SH-SY5Y (cell line): ENCODE measurements around the gene FGL2.

Experiments used
- GATA2 ChIP-seq: IDR thresholded peaks from 2 replicates; pipeline ENCODE4 v1.6.1; 2011; ENCODE audit warnings: mild to moderate bottlenecking, low read depth, low read length
- GATA3 ChIP-seq: IDR thresholded peaks from 2 replicates; pipeline ENCODE4 v1.6.1; 2011; ENCODE audit warnings: low read depth, mild to moderate bottlenecking, low read length, moderate library complexity

The FGL2 gene

GRCh38 chr7:77223261-77223660 lies 23.6 kb upstream of the FGL2 start:
- TF ChIP-seq GATA3 (no peak), GATA2 (no peak)

GRCh38 chr7:77222819-77223218 lies 23.2 kb upstream of the FGL2 start:
- TF ChIP-seq GATA2, result no peak
- no peak for TF ChIP-seq GATA3

DNA sequence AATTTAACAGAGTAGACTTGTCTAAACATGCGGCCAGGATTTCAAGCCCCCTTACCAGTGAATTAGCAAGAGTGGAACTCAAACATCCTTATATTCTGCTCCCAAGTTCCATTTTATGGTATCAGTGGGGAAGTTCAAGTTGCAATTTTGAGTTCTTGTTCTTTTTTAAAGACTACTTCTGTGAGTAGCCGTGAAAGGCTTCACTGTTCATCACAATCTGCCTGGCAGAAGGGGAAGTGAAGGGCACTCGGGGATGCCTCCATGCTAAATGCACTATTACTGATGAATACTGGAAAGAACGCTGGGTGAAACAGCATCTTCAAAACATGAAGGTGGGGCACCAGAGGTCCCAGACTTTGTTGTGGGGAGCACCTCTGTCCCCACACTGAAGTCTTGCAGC lies 22.4 kb upstream of the FGL2 start:
- TF ChIP-seq GATA3 (no peak), GATA2 (no peak)

- TF ChIP-seq GATA3 (no peak), GATA2 (no peak)
Observed at GRCh38 chr7:77217474-77218185, 18.0 kb upstream of the FGL2 start.

- TF ChIP-seq GATA2 (no peak), GATA3 (no peak)
Observed at GRCh38 chr7:77216181-77216845, 16.7 kb upstream of the FGL2 start.

DNA sequence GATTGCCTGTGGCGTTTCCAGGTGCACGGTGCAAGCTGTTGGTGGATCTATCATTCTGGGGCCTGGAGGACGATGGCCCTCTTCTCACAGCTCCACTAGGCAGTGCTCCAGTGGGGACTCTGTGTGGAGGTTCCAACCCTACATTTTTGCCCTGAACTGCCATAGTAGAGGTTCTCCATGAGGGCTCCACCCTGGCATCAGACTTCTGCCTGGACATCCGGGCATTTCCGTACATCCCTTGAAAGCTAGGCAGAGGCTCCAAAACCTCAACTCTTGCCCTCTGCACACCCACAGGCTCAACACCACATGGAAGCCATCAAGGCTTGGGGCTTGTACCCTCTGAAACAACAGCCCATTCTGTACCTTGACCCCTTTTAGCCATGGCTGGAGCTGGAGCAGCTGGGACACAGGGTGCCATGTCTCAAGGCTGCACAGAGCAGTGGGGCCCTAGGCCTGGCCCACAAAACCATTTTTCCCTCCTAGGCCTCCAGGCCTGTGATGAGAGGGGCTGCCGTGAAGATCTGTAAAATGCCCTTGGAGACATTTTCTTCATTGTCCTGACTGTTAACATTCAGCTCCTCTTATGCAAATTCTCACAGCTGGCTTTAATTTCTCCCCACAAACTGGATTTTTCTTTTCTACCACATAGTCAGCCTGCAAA lies 10.0 kb upstream of the FGL2 start:
- TF ChIP-seq GATA3, result no peak
- TF ChIP-seq GATA2, result no peak

- no peak for TF ChIP-seq GATA3
- no peak for TF ChIP-seq GATA2
Observed at GRCh38 chr7:77208416-77208815, 8.8 kb upstream of the FGL2 start.

- TF ChIP-seq GATA3 (no peak), GATA2 (no peak)
Observed at GRCh38 chr7:77205706-77206105, 6.1 kb upstream of the FGL2 start.

- TF ChIP-seq GATA3 (no peak), GATA2 (no peak)
Observed at GRCh38 chr7:77202481-77202976, 2.9 kb upstream of the FGL2 start.

DNA sequence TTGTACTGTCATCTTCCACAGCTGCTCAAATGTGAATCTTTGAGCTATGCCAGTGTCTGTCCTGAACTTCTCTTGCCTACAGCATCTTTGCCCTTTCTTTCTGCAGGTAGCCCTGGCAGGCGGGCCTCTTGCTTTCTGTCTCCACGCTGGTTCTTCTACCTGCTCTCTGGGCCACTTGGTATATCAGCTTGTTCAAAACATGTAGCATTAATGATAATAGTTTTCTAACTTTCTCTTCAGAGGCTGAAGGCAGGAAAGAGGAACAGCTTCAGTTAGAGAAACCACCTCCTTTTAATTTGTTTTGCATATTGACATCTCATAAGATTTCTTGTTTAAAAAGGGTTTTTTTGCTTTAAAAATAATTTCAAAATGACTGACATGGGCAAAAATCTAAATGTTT lies 923 bp upstream of the FGL2 start:
- TF ChIP-seq GATA2 (no peak), GATA3 (no peak)

DNA sequence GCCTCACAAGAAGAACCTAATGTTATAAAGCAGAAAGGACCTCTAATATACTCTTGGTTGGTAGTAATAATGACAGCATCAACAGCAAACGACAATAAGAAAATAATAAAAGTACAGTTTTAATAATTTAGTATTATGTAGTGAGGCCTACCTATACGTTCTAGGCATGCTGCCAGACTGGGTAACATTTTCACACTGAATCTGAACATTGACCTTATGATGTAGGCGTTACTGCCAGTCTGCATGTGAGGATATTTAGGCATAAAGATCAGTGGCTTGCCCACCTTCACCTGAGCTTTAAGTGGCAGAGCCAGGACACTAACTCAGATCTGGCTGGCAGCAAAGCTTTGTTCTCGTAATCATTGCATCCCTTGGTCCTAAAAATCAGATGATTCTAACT lies 2.5 kb downstream of the FGL2 start:
- TF ChIP-seq GATA2, result no peak
- no peak for TF ChIP-seq GATA3

GRCh38 chr7:77188731-77189437 lies 10.7 kb downstream of the FGL2 start:
- TF ChIP-seq GATA2 (no peak), GATA3 (no peak)

DNA sequence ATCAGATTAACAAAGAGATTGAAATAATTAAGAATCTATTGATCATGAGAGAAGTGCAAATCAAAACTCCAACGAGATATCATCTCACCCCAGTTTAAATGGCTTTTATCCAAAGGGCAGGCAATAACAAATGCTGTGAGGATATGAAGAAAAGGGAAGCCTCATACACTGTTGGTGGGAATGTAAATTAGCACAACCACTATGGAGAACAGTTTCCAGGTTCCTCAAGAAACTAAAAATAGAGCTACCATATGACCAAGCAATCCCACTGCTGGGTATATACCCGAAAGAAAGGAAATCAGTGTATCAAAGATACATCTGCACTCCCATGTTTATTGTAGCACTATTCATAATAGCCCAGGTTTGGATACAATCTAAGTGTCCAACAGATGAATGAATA lies 13.8 kb downstream of the FGL2 start:
- no peak for TF ChIP-seq GATA3
- TF ChIP-seq GATA2, result no peak

DNA sequence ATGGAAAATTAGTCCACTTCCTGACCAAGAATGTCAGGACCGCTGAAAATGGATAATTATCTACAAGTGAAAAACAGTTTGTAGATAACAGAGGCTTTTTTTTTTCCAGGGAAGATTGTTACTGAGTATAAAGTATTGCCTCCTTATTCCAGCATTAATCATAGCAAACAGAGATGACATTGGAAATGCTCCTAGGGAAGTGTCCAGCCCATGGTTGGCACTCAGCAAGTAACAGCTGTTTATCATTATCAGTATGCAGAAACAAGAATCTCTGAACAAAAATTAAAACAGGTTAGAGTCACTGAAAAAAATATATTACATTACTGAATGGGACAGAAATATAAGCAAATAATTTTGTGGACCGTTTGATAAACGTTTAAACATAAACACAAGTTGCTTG lies 14.6 kb downstream of the FGL2 start:
- TF ChIP-seq GATA2 (no peak), GATA3 (no peak)
